CD14-positive monocyte (primary cell): ENCODE data around the gene EIF4A3. TPM values are rescaled to one million over a fixed set of nuclear protein-coding genes. Genes with fewer than 3 reads are reported as not detected.
A peak's percentile ranks its signal among the peaks of the same experiment; 100 is the strongest.

Source experiments
- DNase-seq, 3 donors: peaks; one replicate each; pipeline ENCODE4 v3.0.0-alpha.2; 2011 to 2022
- H2AFZ ChIP-seq: 2 replicates; pipeline ENCODE4 v1.6.0; 2012; ENCODE audit warnings: mild to moderate bottlenecking, low read depth, low read length, inconsistent platforms; ENCODE audit not compliant: insufficient read depth, poor library complexity, severe bottlenecking
- H3K27ac ChIP-seq, 2 donors: 1 replicate in 1 of 2; 2 replicates in 1 of 2; pipeline ENCODE4 v1.5.1; 2012 to 2013; ENCODE audit warnings: low read length in 2 of 2, control low read depth in 1 of 2, inconsistent platforms in 1 of 2, low read depth in 1 of 2, mild to moderate bottlenecking in 1 of 2
- H3K27me3 ChIP-seq, 2 donors: one replicate each; pipeline versions ENCODE4 v1.6.0 to v1.6.1; 2011 to 2013; ENCODE audit warnings: low read length in 2 of 2; ENCODE audit not compliant: control insufficient read depth in 2 of 2, insufficient read depth in 2 of 2
- H3K36me3 ChIP-seq, 2 donors: replicated peaks in 1 of 2; 1 replicate in 1 of 2; 2 replicates in 1 of 2; pipeline versions ENCODE4 v1.5.1 to v1.6.1; 2012 to 2013; ENCODE audit warnings: low read length in 2 of 2, control low read depth in 1 of 2, inconsistent platforms in 1 of 2, mild to moderate bottlenecking in 1 of 2; ENCODE audit not compliant: insufficient read depth in 2 of 2, control insufficient read depth in 1 of 2
- H3K4me1 ChIP-seq, 2 donors: 1 replicate in 1 of 2; 2 replicates in 1 of 2; pipeline versions ENCODE4 v1.5.1 to v1.6.1; 2012 to 2013; ENCODE audit warnings: low read length in 2 of 2, control low read depth in 1 of 2, inconsistent platforms in 1 of 2, mild to moderate bottlenecking in 1 of 2, moderate library complexity in 1 of 2; ENCODE audit not compliant: insufficient read depth in 2 of 2, control insufficient read depth in 1 of 2
- H3K4me2 ChIP-seq: replicated peaks from 2 replicates; pipeline ENCODE3; 2012; ENCODE audit warnings: low read length, moderate library complexity, mild to moderate bottlenecking; ENCODE audit not compliant: poor library complexity, severe bottlenecking; ENCODE audit errors: extremely low read depth
- H3K4me3 ChIP-seq, 3 experiments: fragments of 200-600 bp in 1 of 3; sonication (generic) in 1 of 3; replicated peaks in 1 of 3; 1 replicate in 2 of 3; 2 replicates in 1 of 3; pipeline ENCODE4 v1.5.1; 2011 to 2013; ENCODE audit warnings: low read length in 3 of 3, mild to moderate bottlenecking in 3 of 3, control low read depth in 2 of 3, low read depth in 2 of 3, inconsistent platforms in 1 of 3, moderate library complexity in 1 of 3
- H3K79me2 ChIP-seq: 2 replicates; pipeline ENCODE4 v1.6.0; 2012; ENCODE audit warnings: mild to moderate bottlenecking, control low read depth, inconsistent platforms, low read length, moderate library complexity; ENCODE audit not compliant: insufficient read depth
- H3K9ac ChIP-seq: 2 replicates; pipeline ENCODE4 v1.6.0; 2017; ENCODE audit warnings: low read length, mild to moderate bottlenecking; ENCODE audit not compliant: insufficient read depth, poor library complexity, severe bottlenecking
- H3K9me3 ChIP-seq, 2 donors: replicated peaks in 1 of 2; 1 replicate in 1 of 2; 2 replicates in 1 of 2; pipeline versions ENCODE4 v1.5.1 to v1.6.1; 2012 to 2013; ENCODE audit warnings: low read length in 2 of 2, control low read depth in 1 of 2; ENCODE audit not compliant: control insufficient read depth in 1 of 2, insufficient read depth in 1 of 2
- H4K20me1 ChIP-seq: 2 replicates; pipeline ENCODE4 v1.6.0; 2012; ENCODE audit warnings: mild to moderate bottlenecking, low read length, control low read depth, moderate library complexity; ENCODE audit not compliant: insufficient read depth
- H3K27ac Mint-ChIP-seq, 7 donors: one replicate each; pipeline ENCODE4 v1.8.0; 2020; ENCODE audit warnings: mild to moderate bottlenecking in 7 of 7, mixed read lengths in 7 of 7, moderate library complexity in 6 of 7, inconsistent platforms in 2 of 7
- H3K27me3 Mint-ChIP-seq, 3 donors: one replicate each; pipeline ENCODE4 v1.8.0; 2021 to 2022; ENCODE audit warnings: low read depth in 3 of 3, mild to moderate bottlenecking in 3 of 3, mixed read lengths in 3 of 3, moderate library complexity in 3 of 3, inconsistent platforms in 1 of 3
- H3K36me3 Mint-ChIP-seq, 2 donors: one replicate each; pipeline ENCODE4 v1.8.0; 2020; ENCODE audit warnings: mixed read lengths in 2 of 2, inconsistent platforms in 1 of 2, mild to moderate bottlenecking in 1 of 2
- H3K4me1 Mint-ChIP-seq: one replicate; pipeline ENCODE4 v1.8.0; 2020; ENCODE audit warnings: mild to moderate bottlenecking, mixed read lengths
- H3K4me3 Mint-ChIP-seq, 2 donors: one replicate each; pipeline ENCODE4 v1.8.0; 2020; ENCODE audit warnings: mild to moderate bottlenecking in 2 of 2, mixed read lengths in 2 of 2, moderate library complexity in 1 of 2
- H3K9me3 Mint-ChIP-seq, 7 donors: one replicate each; pipeline ENCODE4 v1.8.0; 2020 to 2022; ENCODE audit warnings: mixed read lengths in 7 of 7, mild to moderate bottlenecking in 6 of 7, moderate library complexity in 6 of 7, inconsistent platforms in 2 of 7
- WGBS: methylation state at CpG from one replicate; pipeline ENCODE4 v1.1.5; 2013; ENCODE audit warnings: missing lambda C conversion rate; ENCODE audit not compliant: insufficient coverage; 5-methylcytosine and 5-hydroxymethylcytosine counted together
- intact Hi-C, 2 donors: fragments of 100-400 bp; cut with micrococcal nuclease; formaldehyde crosslinking; loops; one replicate each; pipeline versions ENCODE4 v1.15.0 to v1.15.1; 2023
- polyA plus RNA-seq, 3 donors: library from polyadenylated mRNA; depleted of rRNA in 1 of 3; unstranded in 2 of 3; stranded (reverse) in 1 of 3; fragments of 300-500 nt in 2 of 3; fragments of >200 nt in 1 of 3; fragmentation: Illumina TruSeq in 2 of 3; gene quantifications; 1 replicate in 2 of 3; 2 replicates in 1 of 3; pipeline ENCODE4 v1.2.3, GENCODE V29; 2012 to 2021
- TF ChIP-seq, protein P1 (sequence below): fragments of 200-600 bp; IDR thresholded peaks from one replicate; pipeline ENCODE4 v1.8.0; 2022; ENCODE audit warnings: antibody characterized with exemption, mild to moderate bottlenecking

Gene EIF4A3
- polyA plus RNA-seq, 3 donors = 101 to 180 (median 106) TPM

DNA sequence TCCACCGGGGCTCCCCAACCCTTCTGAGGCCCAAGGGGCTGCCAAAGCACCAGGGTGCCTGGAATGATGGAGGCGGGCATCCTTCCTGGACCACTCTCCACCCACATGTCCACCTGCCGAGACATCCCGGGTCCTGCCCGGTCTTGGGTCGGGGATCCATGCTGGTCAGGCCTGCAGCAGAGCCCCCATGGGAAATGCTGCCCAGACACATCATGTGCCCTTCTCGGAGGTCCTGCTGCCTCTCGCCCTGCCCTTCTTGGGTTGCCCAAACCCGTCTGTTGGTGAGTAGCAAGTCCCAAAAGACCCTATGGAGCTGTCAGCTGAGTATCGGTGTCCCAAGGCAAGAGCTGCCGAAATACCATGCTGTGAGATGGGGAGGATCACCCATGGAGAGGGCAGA is 60.3 kb downstream of the EIF4A3 start:
- Histone ChIP-seq H4K20me1 (no peaks in the 10 kb centered on the region), H3K4me2 (no peak overlapping the region), H3K27me3 (no peaks in the 10 kb centered on the region), H3K79me2 (no peaks in the 10 kb centered on the region), H3K27ac (no peak overlapping the region), H3K9me3 (no peaks in the 10 kb centered on the region), H2AFZ (no peak overlapping the region), H3K4me1 (peaks cover 9 to 15% of the 10 kb centered on the region in 2 donors), H3K4me3 (no peak overlapping the region), H3K9ac (no peak overlapping the region), H3K36me3 (no peaks in the 10 kb centered on the region)
- intact Hi-C loops = no loop called here
- Mint-ChIP-seq H3K4me3 (no peak overlapping the region), H3K9me3 (peaks cover 0 to 2% (median 0%) of the 10 kb centered on the region in 7 donors), H3K27ac (no peak overlapping the region), H3K4me1 (peaks cover 11% of the 10 kb centered on the region), H3K27me3 (peaks cover 5 to 23% (median 11%) of the 10 kb centered on the region in 3 donors), H3K36me3 (peaks cover 0 to 2% of the 10 kb centered on the region in 2 donors)
- no peak for DNase-seq
- TF ChIP-seq, protein P1, sequence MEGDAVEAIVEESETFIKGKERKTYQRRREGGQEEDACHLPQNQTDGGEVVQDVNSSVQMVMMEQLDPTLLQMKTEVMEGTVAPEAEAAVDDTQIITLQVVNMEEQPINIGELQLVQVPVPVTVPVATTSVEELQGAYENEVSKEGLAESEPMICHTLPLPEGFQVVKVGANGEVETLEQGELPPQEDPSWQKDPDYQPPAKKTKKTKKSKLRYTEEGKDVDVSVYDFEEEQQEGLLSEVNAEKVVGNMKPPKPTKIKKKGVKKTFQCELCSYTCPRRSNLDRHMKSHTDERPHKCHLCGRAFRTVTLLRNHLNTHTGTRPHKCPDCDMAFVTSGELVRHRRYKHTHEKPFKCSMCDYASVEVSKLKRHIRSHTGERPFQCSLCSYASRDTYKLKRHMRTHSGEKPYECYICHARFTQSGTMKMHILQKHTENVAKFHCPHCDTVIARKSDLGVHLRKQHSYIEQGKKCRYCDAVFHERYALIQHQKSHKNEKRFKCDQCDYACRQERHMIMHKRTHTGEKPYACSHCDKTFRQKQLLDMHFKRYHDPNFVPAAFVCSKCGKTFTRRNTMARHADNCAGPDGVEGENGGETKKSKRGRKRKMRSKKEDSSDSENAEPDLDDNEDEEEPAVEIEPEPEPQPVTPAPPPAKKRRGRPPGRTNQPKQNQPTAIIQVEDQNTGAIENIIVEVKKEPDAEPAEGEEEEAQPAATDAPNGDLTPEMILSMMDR = no peak
- whole genome bisulfite sequencing = 90% methylated on average over 11 of the region's 11 CpGs

DNA sequence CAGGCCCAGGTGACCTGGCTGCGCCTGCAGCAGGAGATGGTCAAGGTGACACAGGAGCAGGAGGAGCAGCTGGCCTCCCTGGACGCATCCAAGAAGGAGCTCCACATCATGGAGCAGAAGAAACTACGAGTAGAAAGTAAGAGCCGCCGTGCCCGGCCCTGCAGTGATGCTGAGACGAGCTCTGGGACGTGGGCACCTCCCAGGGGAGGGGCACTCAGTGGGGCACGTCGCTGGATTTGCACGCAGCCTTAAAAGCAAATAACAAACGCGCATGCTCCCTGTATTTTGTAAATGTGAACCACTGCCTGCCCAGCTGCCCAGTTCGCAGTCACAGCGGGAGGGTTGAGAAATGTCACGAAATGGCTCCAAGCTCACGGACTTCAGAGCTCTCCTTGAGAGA is 60.8 kb downstream of the EIF4A3 start:
- no peak for DNase-seq
- Mint-ChIP-seq H3K27ac (peak overlapping the region in 1 of 7 donors; percentile 38), H3K4me3 (no peak overlapping the region), H3K36me3 (peaks cover 0 to 1% of the 10 kb centered on the region in 2 donors), H3K27me3 (peaks cover 4 to 23% (median 11%) of the 10 kb centered on the region in 3 donors), H3K4me1 (peaks cover 6% of the 10 kb centered on the region), H3K9me3 (peaks cover 0 to 2% (median 0%) of the 10 kb centered on the region in 7 donors)
- H3K9me3 ChIP-seq = no peaks in the 10 kb centered on the region
- H3K27me3 ChIP-seq = no peaks in the 10 kb centered on the region
- H3K4me3 ChIP-seq = no peak overlapping the region
- H2AFZ ChIP-seq = no peak overlapping the region
- H3K4me1 ChIP-seq = peaks cover 3 to 10% of the 10 kb centered on the region in 2 donors
- H3K79me2 ChIP-seq = no peaks in the 10 kb centered on the region
- WGBS = 93% methylated on average over 17 of the region's 17 CpGs
- no peak overlapping the region for H3K27ac ChIP-seq
- H4K20me1 ChIP-seq = no peaks in the 10 kb centered on the region
- intact Hi-C loops = no loop called here
- no peaks in the 10 kb centered on the region for H3K36me3 ChIP-seq
- no peak overlapping the region for H3K9ac ChIP-seq
- H3K4me2 ChIP-seq = no peak overlapping the region
- TF ChIP-seq, protein P1 = no peak
